ENCODE data around the gene STX8. TPM values are rescaled to one million over a fixed set of nuclear protein-coding genes. Genes with fewer than 3 reads are reported as not detected.

Gene STX8
- total RNA-seq, 1 donor from 2014 or later = 57.8 TPM

- Histone ChIP-seq H3K4me3 (no peak overlapping the region), H3K27me3 (ENCODE audit: low read depth) (peaks cover 15% of the 10 kb centered on the region), H3K4me1 (no peaks in the 10 kb centered on the region), H3K27ac (no peak overlapping the region), H3K9me3 (no peaks in the 10 kb centered on the region), H3K36me3 (no peaks in the 10 kb centered on the region)
- TF ChIP-seq CTCF (IDR thresholded peaks at IDR 0.05) = no peak
- ATAC-seq = no peak
- DNase-seq = no peak
- intact Hi-C loops (cut with DNase I) = no loop called here
Measured at GRCh38 chr17:9227819-9228407, 347.7 kb downstream of the STX8 start.

- no peaks in the 10 kb centered on the region for H3K9me3 ChIP-seq
- H3K36me3 ChIP-seq = no peaks in the 10 kb centered on the region
- TF ChIP-seq CTCF (IDR thresholded peaks at IDR 0.05) = no peak
- H3K27ac ChIP-seq = no peak overlapping the region
- H3K4me1 ChIP-seq = no peaks in the 10 kb centered on the region
- ATAC-seq (no peak), DNase-seq (peak; percentile 48)
- intact Hi-C loops (cut with DNase I) = no loop called here
- peaks cover 3% of the 10 kb centered on the region for H3K27me3 ChIP-seq (ENCODE audit: low read depth)
- H3K4me3 ChIP-seq = no peak overlapping the region
Measured at GRCh38 chr17:9226794-9227135, 348.9 kb downstream of the STX8 start.

- no peaks in the 10 kb centered on the region for H3K36me3 ChIP-seq
- no peak for DNase-seq
- H3K9me3 ChIP-seq = no peaks in the 10 kb centered on the region
- ATAC-seq = no peak
- H3K4me3 ChIP-seq = no peak overlapping the region
- H3K27ac ChIP-seq = no peak overlapping the region
- H3K4me1 ChIP-seq = no peaks in the 10 kb centered on the region
- intact Hi-C loops (cut with DNase I) = no loop called here
- peaks cover 3% of the 10 kb centered on the region for H3K27me3 ChIP-seq (ENCODE audit: low read depth)
- TF ChIP-seq CTCF (IDR thresholded peaks at IDR 0.05) = no peak
Measured at GRCh38 chr17:9226130-9226793, 349.4 kb downstream of the STX8 start.

GRCh38 chr17:9225305-9226101 lies 350.1 kb downstream of the STX8 start:
- no peak overlapping the region for H3K4me3 ChIP-seq
- H3K4me1 ChIP-seq = no peaks in the 10 kb centered on the region
- H3K27me3 ChIP-seq (ENCODE audit: low read depth) = peaks cover 3% of the 10 kb centered on the region
- no peaks in the 10 kb centered on the region for H3K36me3 ChIP-seq
- no peaks in the 10 kb centered on the region for H3K9me3 ChIP-seq
- intact Hi-C loops (cut with DNase I) = no loop called here
- no peak for TF ChIP-seq CTCF (IDR thresholded peaks at IDR 0.05)
- no peak overlapping the region for H3K27ac ChIP-seq
- DNase-seq = no peak
- no peak for ATAC-seq

GRCh38 chr17:9224485-9224884 lies 351.1 kb downstream of the STX8 start:
- H3K27me3 ChIP-seq (ENCODE audit: low read depth) = peaks cover 3% of the 10 kb centered on the region
- H3K36me3 ChIP-seq = no peaks in the 10 kb centered on the region
- no peak overlapping the region for H3K4me3 ChIP-seq
- ATAC-seq = no peak
- no peak for TF ChIP-seq CTCF (IDR thresholded peaks at IDR 0.05)
- intact Hi-C loops (cut with DNase I) = no loop called here
- no peaks in the 10 kb centered on the region for H3K4me1 ChIP-seq
- no peak overlapping the region for H3K27ac ChIP-seq
- no peak for DNase-seq
- no peaks in the 10 kb centered on the region for H3K9me3 ChIP-seq

Measured in lower lobe of right lung (tissue), 2 donors.